Activated gamma-delta T cell treated with anti-CD3 and anti-CD28 coated beads, Interleukin-2, amount 50 U/mL, for 16 hours (primary cell): ENCODE measurements around the gene CUL1.

Experiments used
- DNase-seq: peaks from one replicate; pipeline ENCODE4 v3.0.0-alpha.2; 2020; ENCODE audit warnings: low read depth

CUL1 gene

DNA sequence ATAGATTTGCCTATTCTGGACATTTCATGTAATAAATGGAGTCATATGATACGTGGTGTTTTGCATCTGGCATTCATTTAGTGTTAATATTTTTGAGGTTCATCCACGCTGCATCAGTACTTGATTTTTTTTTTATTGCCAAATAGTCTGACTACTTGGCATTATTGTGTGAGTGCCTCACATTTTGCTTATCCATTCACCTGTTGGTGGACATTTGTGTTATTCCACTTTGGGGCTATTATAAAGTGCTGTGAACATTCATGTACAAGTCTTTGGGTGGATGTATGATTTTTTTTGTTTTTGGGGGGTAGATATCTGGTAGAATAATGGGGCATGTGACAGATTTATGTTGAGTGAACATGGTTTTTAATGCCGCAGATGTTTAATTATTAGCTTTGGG lies 19.7 kb downstream of the CUL1 start:
- no peak for DNase-seq

DNA sequence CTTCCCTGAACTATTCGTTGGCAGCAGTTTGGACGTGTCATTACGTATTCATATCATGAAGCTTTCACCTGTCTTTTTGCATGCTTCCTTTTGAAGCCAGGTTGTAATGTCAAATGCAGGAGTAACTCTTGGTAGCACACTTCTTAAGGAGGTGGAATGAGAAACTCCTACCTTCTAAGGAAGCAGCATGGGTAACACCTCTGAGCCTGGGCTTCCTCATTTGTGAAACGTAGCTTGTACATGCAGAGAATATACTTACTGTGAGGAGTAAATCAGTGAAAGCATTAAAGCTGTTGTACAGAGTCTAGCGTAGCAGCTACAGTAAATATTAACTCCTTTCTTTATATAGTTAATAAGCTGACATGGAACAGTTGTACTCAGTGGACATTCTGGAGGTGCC lies 21.1 kb downstream of the CUL1 start:
- no peak for DNase-seq

DNA sequence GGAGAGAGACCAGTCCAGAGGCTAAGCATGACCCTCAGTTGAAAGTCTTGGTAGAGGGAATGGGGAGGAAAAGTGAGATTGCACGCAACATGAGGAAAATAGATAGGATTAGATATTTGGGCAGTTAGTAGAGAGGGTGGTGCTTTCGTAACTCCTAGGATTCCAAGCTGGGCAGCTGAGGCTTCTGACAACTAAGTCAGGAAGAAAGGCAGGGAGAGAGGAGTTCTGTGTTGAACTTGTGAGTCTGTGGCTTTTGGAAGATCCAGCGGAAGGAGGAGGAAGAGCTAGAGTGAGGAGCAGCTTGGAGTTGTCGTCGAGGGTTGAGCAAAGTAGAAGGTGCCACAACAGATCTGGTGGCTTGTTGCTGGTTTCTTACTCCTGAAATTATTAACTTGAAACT lies 21.8 kb downstream of the CUL1 start:
- DNase-seq, result no peak

GRCh38 chr7:148721390-148721789 lies 22.7 kb downstream of the CUL1 start:
- DNase-seq, result no peak

- no peak for DNase-seq
Measured at GRCh38 chr7:148722340-148723165, 23.9 kb downstream of the CUL1 start.

DNA sequence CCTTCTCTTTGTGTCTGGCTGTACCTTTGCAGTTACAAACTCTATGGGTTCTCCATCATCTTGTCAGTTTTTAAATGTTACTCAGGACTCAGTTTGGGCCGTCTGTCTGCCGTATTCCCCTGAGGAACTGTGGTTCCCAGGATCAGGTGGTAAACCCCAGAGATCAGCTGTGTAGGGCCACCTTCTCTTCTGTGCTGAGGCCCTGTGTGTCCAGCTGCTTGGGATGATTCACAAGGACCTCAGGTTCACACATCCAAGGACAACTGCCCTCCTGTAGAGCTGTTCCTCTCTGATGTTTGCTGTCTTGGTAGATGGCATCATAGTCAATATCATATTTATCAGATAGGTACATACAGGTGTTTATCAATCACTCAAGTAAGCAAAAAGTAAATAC lies 24.5 kb downstream of the CUL1 start:
- no peak for DNase-seq

- DNase-seq, result no peak
Measured at GRCh38 chr7:148723846-148724245, 25.1 kb downstream of the CUL1 start.

GRCh38 chr7:148726385-148726784 lies 27.7 kb downstream of the CUL1 start:
- DNase-seq, result no peak

DNA sequence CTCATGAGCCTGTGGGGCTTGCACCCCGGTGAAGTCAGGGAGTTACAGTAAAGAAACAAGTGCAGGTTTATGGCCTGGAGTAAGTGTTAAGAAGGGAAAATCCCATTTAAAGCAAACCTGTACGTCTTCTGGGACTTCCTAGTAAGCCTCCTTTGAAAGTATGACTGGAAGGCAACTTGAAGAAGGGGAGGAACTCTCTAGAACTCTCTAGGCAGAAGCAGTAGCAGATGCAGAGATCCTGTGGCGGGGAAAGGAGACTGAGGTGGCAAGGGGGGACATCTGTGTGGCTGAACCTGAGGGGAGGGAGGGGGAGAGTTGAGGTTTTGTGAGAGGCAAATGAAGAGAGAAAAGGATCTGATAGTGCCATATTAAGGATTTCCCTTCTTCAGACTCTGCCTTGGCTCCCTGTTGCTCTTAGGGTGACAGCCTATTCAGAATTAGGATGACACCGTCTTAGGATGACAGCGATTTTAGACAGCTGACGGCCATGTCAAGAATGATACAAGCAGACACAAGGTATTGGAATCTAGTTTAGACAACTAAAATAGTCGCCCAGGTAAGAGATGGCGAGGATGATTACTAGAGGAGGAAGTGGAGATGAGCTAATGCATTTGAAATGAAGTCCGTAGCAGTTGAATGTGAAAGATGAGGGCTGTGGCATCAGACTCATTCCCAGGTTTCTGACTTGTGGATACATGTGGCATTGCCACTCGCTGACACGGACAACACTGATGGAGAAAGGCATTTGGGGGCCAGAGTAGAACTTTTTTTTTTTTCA lies 29.0 kb downstream of the CUL1 start:
- no peak for DNase-seq

- no peak for DNase-seq
Measured at GRCh38 chr7:148729984-148730733, 31.5 kb downstream of the CUL1 start.

DNA sequence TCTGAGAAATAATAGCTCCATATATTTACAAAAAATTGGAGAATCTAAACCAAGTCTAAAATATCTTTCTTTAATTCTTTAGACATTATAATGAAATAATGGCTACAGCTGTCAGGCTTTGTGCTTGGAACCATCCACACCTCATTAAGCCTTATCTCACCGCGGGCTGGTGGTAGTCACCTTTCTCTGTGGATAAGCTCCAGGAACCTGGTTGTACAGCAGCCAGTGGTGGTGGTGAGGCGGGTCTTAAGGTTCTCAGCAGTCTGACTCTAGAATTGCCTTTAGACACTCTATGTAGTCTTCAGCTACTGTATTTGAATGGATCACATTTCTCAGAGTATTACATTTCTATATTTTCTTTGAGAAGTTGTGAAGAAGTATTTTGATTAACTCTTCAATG lies 34.2 kb downstream of the CUL1 start:
- no peak for DNase-seq

GRCh38 chr7:148733496-148733895 lies 34.8 kb downstream of the CUL1 start:
- DNase-seq, result no peak

DNA sequence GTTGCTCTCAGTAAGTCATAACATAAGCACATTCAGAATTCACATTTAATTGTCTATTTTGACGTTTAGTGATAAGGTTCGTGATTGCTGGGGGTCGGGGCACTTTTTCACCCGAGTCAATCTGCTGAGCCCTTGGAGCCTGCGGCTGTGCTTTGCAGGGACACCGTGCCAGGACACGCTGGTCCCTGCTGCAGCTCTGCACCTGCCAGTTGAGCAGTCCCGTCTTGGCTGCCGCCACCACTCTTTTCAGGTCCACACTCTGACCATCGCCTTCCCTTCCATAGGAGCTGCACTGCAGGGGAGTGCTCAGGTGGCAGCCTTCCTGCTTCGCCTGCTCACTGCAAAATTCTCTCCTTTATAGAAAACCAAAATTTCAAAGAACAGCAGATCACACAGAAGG lies 36.4 kb downstream of the CUL1 start:
- no peak for DNase-seq

- DNase-seq, result no peak
Measured at GRCh38 chr7:148735967-148736366, 37.3 kb downstream of the CUL1 start.

DNA sequence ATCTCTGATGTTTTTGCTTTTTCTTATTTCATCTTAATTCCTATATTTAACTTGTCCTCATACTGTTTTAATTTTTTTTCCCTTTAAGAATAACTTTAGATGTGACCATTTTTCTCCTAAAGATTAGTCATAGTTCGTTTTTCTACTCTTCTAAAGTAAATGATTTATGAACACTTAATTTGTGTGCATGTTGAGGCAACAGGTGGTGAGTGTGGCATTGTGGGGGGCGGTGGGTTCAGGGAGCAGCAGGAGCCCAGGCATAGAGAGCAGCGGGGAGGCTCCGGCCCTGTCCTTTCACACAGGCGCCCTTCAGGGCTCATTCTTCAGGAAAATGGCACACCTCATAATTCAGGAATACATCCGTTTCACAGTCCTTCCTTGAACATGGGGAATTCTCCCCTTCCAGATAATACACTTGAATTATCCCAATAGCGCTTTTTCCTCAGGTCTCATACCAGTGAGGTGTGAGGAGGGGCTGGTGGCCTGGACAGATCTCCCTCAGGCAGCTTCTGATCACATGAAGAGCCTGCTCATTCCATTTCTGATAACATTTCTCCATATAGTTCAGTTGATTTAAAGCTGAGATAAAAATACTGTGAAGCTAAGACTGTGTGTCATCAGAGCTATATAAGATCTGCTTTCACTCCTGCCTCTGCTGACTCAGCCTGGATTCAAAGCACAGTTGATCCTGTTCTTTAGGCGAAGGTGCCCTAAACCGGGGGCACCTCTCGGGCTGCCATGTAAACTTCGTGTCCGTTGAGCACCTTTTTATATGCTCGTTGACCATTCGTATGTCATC lies 40.2 kb downstream of the CUL1 start:
- DNase-seq, result no peak

DNA sequence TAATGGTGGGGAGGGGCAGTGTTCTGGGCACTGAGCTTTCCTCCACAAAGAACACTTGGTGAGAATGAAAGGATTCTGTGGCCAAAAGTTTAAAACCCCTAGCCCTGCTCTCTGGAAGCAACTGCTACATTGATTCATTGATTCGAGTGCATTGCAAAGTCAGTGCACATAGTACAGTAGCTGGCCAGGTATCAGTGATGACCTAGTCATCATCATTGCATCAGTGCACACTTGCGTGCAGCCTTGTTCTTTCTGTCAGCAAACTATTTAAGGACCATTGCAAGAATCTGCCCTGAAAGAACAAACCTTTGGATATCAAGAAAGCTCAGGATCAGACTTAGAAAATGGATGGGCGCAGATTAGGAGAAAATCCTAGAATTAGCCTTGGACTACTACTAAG lies 47.4 kb downstream of the CUL1 start:
- DNase-seq, result no peak

- DNase-seq, result no peak
Measured at GRCh38 chr7:148747274-148747673, 48.6 kb downstream of the CUL1 start.

- DNase-seq, result no peak
Measured at GRCh38 chr7:148750442-148751355, 52.0 kb downstream of the CUL1 start.

DNA sequence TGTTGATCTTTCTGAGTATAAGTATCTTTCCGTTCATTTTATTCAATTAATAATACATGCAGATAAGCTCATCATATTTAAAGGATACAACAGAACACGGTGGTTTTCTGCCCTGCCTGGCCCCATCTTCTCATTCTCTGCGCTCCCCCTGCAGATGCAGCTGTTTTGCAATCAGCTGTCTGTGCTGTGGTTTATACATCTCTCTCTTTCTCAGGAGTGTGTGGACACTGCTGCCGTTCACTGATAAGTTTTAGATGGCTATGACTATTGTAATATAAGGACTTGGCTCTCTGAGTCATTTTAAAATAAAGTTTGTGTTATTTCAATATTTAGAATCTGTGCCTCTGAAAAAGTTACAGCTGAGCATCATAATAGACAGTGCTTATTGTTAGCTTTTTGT lies 54.5 kb downstream of the CUL1 start:
- no peak for DNase-seq

- no peak for DNase-seq
Measured at GRCh38 chr7:148754912-148755311, 56.2 kb downstream of the CUL1 start.
